B cell (primary cell): ENCODE data around the gene GON4L. TPM values are rescaled to one million over a fixed set of nuclear protein-coding genes. Genes with fewer than 3 reads are reported as not detected.
"Not testable (repeated sequence)": the region's sequence is repeated elsewhere in the genome, so short reads cannot be mapped to it uniquely, and the experiment has no call there.

Source experiments
- ATAC-seq: fragments of 200-7000 bp; cut with Tn5 transposase; one replicate; pipeline ENCODE4 v1.10.0; 2021; ENCODE audit warnings: low read depth, mild to moderate bottlenecking, moderate number of reproducible peaks, moderate library complexity
- CTCF ChIA-PET: fragments of 350-600 bp; sonication (Branson Sonifier 250); formaldehyde crosslinking; loops from one replicate; lab custom pipeline; 2021; ENCODE audit warnings: antibody characterized with exemption, inconsistent platforms; lab: Charles Lee
- POLR2A ChIA-PET: fragments of 350-600 bp; sonication (Branson Sonifier 250); formaldehyde crosslinking; loops from one replicate; lab custom pipeline; 2021; ENCODE audit warnings: antibody characterized with exemption; lab: Charles Lee
- DNase-seq: peaks from one replicate; pipeline ENCODE4 v3.0.0; 2013
- H2AFZ ChIP-seq: 2 replicates; pipeline ENCODE4 v1.6.1; 2012; ENCODE audit warnings: mild to moderate bottlenecking, low read depth, low read length; ENCODE audit not compliant: insufficient read depth, poor library complexity, severe bottlenecking
- H3K27ac ChIP-seq, 2 donors: 1 replicate in 1 of 2; 2 replicates in 1 of 2; pipeline ENCODE4 v1.5.1; 2012 to 2013; ENCODE audit warnings: low read length in 2 of 2, mild to moderate bottlenecking in 2 of 2, moderate library complexity in 1 of 2
- H3K27me3 ChIP-seq, 4 experiments: fragments of 200-600 bp in 1 of 4; sonication (generic) in 1 of 4; replicated peaks in 1 of 4; 1 replicate in 2 of 4; 2 replicates in 2 of 4; pipeline versions ENCODE4 v1.6.1 to v1.7.0; 2013 to 2016; ENCODE audit warnings: low read length in 3 of 4, mild to moderate bottlenecking in 2 of 4, mixed read lengths in 1 of 4, moderate library complexity in 1 of 4; ENCODE audit not compliant: insufficient read depth in 4 of 4, control insufficient read depth in 3 of 4; ENCODE audit errors: control extremely low read depth in 1 of 4
- H3K36me3 ChIP-seq, 2 experiments: replicated peaks in 1 of 2; 1 replicate in 1 of 2; 2 replicates in 1 of 2; pipeline versions ENCODE4 v1.6.1 to v1.7.1; 2013; ENCODE audit warnings: low read length in 1 of 2; ENCODE audit not compliant: insufficient read depth in 2 of 2, control insufficient read depth in 1 of 2; ENCODE audit errors: control extremely low read depth in 1 of 2, extremely low read depth in 1 of 2
- H3K4me1 ChIP-seq, 2 donors: fragments of 200-600 bp in 1 of 2; sonication (generic) in 1 of 2; 1 replicate in 1 of 2; 2 replicates in 1 of 2; pipeline versions ENCODE4 v1.5.1 to v1.6.1; 2013 to 2017; ENCODE audit warnings: low read length in 2 of 2; ENCODE audit not compliant: control insufficient read depth in 2 of 2, insufficient read depth in 2 of 2
- H3K4me2 ChIP-seq: replicated peaks from 2 replicates; pipeline ENCODE3; 2012; ENCODE audit warnings: mild to moderate bottlenecking, low read depth, low read length; ENCODE audit not compliant: poor library complexity, severe bottlenecking
- H3K4me3 ChIP-seq, 5 experiments: fragments of 200-600 bp in 1 of 5; sonication (generic) in 1 of 5; 1 replicate in 3 of 5; 2 replicates in 2 of 5; pipeline versions ENCODE4 v1.5.1 to v1.7.0; 2011 to 2016; ENCODE audit warnings: low read length in 4 of 5, mild to moderate bottlenecking in 4 of 5, low read depth in 2 of 5, control low read depth in 1 of 5, moderate library complexity in 1 of 5; ENCODE audit not compliant: insufficient read depth in 1 of 5; ENCODE audit errors: control extremely low read depth in 1 of 5, extremely low read depth in 1 of 5
- H3K79me2 ChIP-seq: fragments of 200-600 bp; sonication (generic); one replicate; pipeline ENCODE4 v1.6.0; 2016; ENCODE audit warnings: low read length; ENCODE audit not compliant: control insufficient read depth, insufficient read depth
- H3K9ac ChIP-seq: fragments of 200-600 bp; sonication (generic); 2 replicates; pipeline ENCODE4 v1.6.1; 2017; ENCODE audit warnings: mild to moderate bottlenecking, low read length, moderate library complexity
- H3K9me3 ChIP-seq, 3 donors: one replicate each; pipeline versions ENCODE4 v1.6.1 to v1.7.1; 2013; ENCODE audit warnings: low read length in 2 of 3; ENCODE audit not compliant: control insufficient read depth in 2 of 3, insufficient read depth in 1 of 3; ENCODE audit errors: control extremely low read depth in 1 of 3
- H4K20me1 ChIP-seq: 2 replicates; pipeline ENCODE4 v1.6.0; 2012; ENCODE audit warnings: mild to moderate bottlenecking, low read length; ENCODE audit not compliant: insufficient read depth, control insufficient read depth, poor library complexity, severe bottlenecking
- H3K27ac Mint-ChIP-seq: one replicate; pipeline ENCODE4 v1.8.0; 2021; ENCODE audit warnings: mixed read lengths
- H3K27me3 Mint-ChIP-seq: one replicate; pipeline ENCODE4 v1.8.0; 2021; ENCODE audit warnings: mixed read lengths
- H3K4me1 Mint-ChIP-seq: one replicate; pipeline ENCODE4 v1.8.0; 2021; ENCODE audit warnings: mixed read lengths
- H3K4me3 Mint-ChIP-seq: one replicate; pipeline ENCODE4 v1.8.0; 2021; ENCODE audit warnings: mixed read lengths
- H3K9me3 Mint-ChIP-seq: one replicate; pipeline ENCODE4 v1.8.0; 2022; ENCODE audit warnings: mixed read lengths; ENCODE audit not compliant: insufficient read depth
- EZH2 ChIP-seq: IDR thresholded peaks from 2 replicates; pipeline ENCODE4 v1.6.1; 2012; ENCODE audit warnings: borderline replicate concordance, low read depth, mild to moderate bottlenecking, moderate library complexity, low read length; ENCODE audit not compliant: insufficient read depth, poor library complexity, severe bottlenecking
- WGBS: methylation state at CpG from one replicate; pipeline ENCODE4 v1.1.5; 2013; ENCODE audit warnings: missing lambda C conversion rate; ENCODE audit not compliant: insufficient coverage; 5-methylcytosine and 5-hydroxymethylcytosine counted together
- intact Hi-C: fragments of 100-400 bp; cut with micrococcal nuclease; formaldehyde crosslinking; loops from one replicate; pipeline ENCODE4 v1.10.0; 2022
- polyA plus RNA-seq: library from polyadenylated mRNA; depleted of rRNA; stranded (reverse); fragments of >200 nt; gene quantifications from 2 replicates; pipeline ENCODE4 v1.2.3, GENCODE V29; 2012
- total RNA-seq, 2 donors: library from RNA; stranded (reverse); fragments of 120-200 nt in 1 of 2; gene quantifications; 1 replicate in 1 of 2; 2 replicates in 1 of 2; pipeline versions ENCODE4 v1.2.3 to v1.2.4, GENCODE V29; 2013 to 2022
- TF ChIP-seq, protein P1 (sequence below): fragments of 200-600 bp; IDR thresholded peaks from one replicate; pipeline ENCODE4 v1.8.0; 2022; ENCODE audit warnings: antibody characterized with exemption, mild to moderate bottlenecking

The GON4L gene
- total and polyA plus RNA-seq, 2 donors (not counting 1 experiment from before 2014, with no cell fraction given), result 54.4 to 127 TPM

GRCh38 chr1:155773221-155773620 is 83.8 kb downstream of the GON4L start:
- H3K4me2 ChIP-seq, result no peak overlapping the region
- WGBS, result 100% methylated on average over 1 of the region's 2 CpGs
- H3K4me1 ChIP-seq, result no peaks in the 10 kb centered on the region
- DNase-seq (no peak), ATAC-seq (no peak)
- no peak overlapping the region for H3K4me3 ChIP-seq
- Mint-ChIP-seq H3K27me3 (no peaks in the 10 kb centered on the region), H3K9me3 (no peaks in the 10 kb centered on the region), H3K4me3 (no peak overlapping the region), H3K4me1 (peaks cover 7% of the 10 kb centered on the region), H3K27ac (no peak overlapping the region)
- H3K36me3 ChIP-seq, result peaks cover 24 to 72% of the 10 kb centered on the region in 2 experiments
- no peaks in the 10 kb centered on the region for H3K9me3 ChIP-seq
- no peaks in the 10 kb centered on the region for H3K79me2 ChIP-seq
- intact Hi-C loops, result no loop called here
- ChIA-PET CTCF (no interaction called here), POLR2A (no interaction called here)
- H3K27me3 ChIP-seq, result no peaks in the 10 kb centered on the region
- H2AFZ ChIP-seq, result no peak overlapping the region
- H3K27ac ChIP-seq, result no peak overlapping the region
- no peak overlapping the region for H3K9ac ChIP-seq
- H4K20me1 ChIP-seq, result no peaks in the 10 kb centered on the region
- TF ChIP-seq EZH2, result no peak
- TF ChIP-seq, protein P1, sequence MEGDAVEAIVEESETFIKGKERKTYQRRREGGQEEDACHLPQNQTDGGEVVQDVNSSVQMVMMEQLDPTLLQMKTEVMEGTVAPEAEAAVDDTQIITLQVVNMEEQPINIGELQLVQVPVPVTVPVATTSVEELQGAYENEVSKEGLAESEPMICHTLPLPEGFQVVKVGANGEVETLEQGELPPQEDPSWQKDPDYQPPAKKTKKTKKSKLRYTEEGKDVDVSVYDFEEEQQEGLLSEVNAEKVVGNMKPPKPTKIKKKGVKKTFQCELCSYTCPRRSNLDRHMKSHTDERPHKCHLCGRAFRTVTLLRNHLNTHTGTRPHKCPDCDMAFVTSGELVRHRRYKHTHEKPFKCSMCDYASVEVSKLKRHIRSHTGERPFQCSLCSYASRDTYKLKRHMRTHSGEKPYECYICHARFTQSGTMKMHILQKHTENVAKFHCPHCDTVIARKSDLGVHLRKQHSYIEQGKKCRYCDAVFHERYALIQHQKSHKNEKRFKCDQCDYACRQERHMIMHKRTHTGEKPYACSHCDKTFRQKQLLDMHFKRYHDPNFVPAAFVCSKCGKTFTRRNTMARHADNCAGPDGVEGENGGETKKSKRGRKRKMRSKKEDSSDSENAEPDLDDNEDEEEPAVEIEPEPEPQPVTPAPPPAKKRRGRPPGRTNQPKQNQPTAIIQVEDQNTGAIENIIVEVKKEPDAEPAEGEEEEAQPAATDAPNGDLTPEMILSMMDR, result no peak

- Histone ChIP-seq H4K20me1 (no peaks in the 10 kb centered on the region), H3K9me3 (no peaks in the 10 kb centered on the region), H3K27me3 (no peaks in the 10 kb centered on the region), H3K79me2 (no peaks in the 10 kb centered on the region), H3K9ac (no peak overlapping the region), H3K27ac (no peak overlapping the region), H3K4me3 (no peak overlapping the region), H3K4me2 (no peak overlapping the region), H3K36me3 (peaks cover 15 to 64% of the 10 kb centered on the region in 2 experiments), H3K4me1 (no peaks in the 10 kb centered on the region), H2AFZ (no peak overlapping the region)
- ChIA-PET POLR2A (no interaction called here), CTCF (no interaction called here)
- H3K9me3 Mint-ChIP-seq, result no peaks in the 10 kb centered on the region
- H3K27ac Mint-ChIP-seq, result no peak overlapping the region
- no peak overlapping the region for H3K4me3 Mint-ChIP-seq
- no CpG with 5 or more reads among the region's 5 CpGs for WGBS
- no peaks in the 10 kb centered on the region for H3K4me1 Mint-ChIP-seq
- ATAC-seq, result no peak
- no peak for DNase-seq
- H3K27me3 Mint-ChIP-seq, result no peaks in the 10 kb centered on the region
- TF ChIP-seq, protein P1, result no peak
- no peak for TF ChIP-seq EZH2
- intact Hi-C loops, result no loop called here
Measured at GRCh38 chr1:155769257-155769656, 87.8 kb downstream of the GON4L start.

- H3K4me1 ChIP-seq, ATAC-seq, H3K27me3 Mint-ChIP-seq, H3K4me3 ChIP-seq, intact Hi-C loops, H3K27ac ChIP-seq, H3K4me3 Mint-ChIP-seq, H3K4me2 ChIP-seq, CTCF ChIA-PET, H3K27ac Mint-ChIP-seq, H4K20me1 ChIP-seq, H3K9ac ChIP-seq, POLR2A ChIA-PET, H3K9me3 ChIP-seq, DNase-seq, H3K9me3 Mint-ChIP-seq, H3K79me2 ChIP-seq, H2AFZ ChIP-seq, H3K27me3 ChIP-seq, H3K4me1 Mint-ChIP-seq: not testable (repeated sequence)
- no CpG with 5 or more reads among the region's 5 CpGs for WGBS
- H3K36me3 ChIP-seq, result peaks cover 12 to 69% of the 10 kb centered on the region in 2 experiments
Measured at GRCh38 chr1:155767399-155767989, 89.5 kb downstream of the GON4L start.
